NCI-H446 treated with DMSO at 0.1 percent for 48 hours (cell line): Measurements from ENCODE around the gene XIRP1.
"Not testable (repeated sequence)": the region's sequence is repeated elsewhere in the genome, so short reads cannot be mapped to it uniquely, and the experiment has no call there.

Experiments
- DNase-seq: peaks from one replicate; lab custom pipeline; 2025; lab: John Stamatoyannopoulos, UW

The XIRP1 gene

DNA sequence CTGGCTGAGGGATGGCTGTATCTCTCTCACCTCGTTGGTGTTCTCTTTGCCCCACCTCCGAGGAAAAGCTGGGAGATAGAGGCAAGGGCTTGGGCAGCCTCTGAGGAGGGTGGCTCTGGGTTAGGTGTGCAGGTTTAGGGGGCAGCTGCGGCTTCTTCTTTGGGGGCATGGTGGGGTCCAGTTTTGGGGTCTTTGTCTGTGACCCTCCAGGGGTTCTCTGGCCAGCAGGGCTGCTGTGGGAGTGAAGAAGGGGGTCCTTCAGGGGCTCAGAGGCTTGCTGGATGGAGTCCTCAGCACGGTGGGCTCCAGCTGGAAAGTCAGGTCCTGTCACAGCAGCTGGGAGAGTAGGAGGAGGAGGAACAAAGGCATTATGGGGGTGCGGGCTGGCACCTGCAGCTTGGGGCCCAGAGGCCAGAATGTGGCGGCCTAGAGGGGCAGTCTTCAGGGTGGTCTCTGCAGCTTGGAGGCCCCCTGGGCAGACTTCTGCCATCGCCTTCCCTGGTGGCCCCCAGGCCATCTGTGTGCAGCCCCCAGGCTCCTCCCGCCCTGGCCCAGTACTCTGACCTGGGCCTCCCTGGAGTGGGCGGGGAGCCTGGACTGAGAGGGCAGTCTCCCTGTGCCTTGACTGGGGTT is 7.0 kb downstream of the XIRP1 start:
- no peak for DNase-seq

DNA sequence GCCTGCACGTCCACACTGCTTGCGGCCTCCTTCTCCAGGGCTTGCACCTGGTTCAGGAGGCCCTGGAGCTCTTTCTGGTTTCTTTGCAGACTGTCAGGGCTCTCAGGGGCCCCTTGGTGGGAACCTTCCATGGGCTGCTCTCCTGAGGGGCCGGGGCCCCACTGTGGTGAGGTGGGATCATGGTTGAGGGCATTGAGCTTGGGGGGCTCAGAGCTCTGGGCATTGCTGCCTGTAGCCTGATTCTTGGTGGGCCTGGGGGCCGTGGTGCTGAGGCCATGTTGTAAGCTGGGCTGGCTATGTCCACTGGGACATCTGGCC is 7.5 kb downstream of the XIRP1 start:
- no peak for DNase-seq

DNA sequence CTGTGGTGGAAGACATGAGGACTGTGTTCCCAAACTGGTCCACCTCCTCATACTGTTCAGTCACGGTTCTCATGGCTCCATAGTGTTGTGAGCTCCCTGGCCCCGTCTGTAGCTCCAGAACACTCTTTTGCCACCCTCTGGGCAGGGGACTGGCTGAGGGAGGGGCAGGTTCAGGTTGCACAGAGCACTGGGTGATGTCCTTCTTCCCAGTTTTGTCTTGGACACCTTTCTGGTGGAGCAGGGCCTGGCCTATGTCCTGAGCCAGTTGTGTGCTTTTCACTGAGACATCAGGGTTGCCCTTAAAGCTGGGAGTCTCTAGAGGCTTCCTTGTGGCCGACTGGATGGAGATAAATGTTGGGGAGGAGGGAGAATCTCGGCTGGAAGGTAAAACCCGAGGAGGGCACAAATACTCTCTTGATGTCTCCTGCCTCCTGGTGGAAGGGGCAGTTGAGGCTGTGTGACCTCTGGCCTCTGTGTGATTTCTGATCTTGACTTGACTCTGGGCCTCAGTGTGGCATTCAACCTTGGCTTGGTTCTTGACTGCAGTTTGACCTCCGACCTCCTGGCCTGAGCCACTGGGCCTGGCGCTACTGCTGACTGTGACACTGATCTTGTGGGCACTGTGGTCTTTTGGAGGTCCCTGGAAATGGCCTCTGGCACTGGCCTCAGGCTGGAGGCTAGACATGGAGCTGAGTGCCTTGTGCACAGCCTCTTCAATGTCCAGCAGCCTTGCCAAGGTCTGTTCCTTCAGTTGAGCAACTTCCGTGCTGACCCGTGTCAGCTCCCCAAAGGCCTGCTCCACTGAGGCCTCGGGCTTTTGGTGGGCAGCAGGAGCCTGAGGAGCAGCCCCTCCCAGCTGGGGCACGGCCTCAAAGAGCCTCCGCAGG is 8.1 kb downstream of the XIRP1 start:
- DNase-seq, result no peak

DNA sequence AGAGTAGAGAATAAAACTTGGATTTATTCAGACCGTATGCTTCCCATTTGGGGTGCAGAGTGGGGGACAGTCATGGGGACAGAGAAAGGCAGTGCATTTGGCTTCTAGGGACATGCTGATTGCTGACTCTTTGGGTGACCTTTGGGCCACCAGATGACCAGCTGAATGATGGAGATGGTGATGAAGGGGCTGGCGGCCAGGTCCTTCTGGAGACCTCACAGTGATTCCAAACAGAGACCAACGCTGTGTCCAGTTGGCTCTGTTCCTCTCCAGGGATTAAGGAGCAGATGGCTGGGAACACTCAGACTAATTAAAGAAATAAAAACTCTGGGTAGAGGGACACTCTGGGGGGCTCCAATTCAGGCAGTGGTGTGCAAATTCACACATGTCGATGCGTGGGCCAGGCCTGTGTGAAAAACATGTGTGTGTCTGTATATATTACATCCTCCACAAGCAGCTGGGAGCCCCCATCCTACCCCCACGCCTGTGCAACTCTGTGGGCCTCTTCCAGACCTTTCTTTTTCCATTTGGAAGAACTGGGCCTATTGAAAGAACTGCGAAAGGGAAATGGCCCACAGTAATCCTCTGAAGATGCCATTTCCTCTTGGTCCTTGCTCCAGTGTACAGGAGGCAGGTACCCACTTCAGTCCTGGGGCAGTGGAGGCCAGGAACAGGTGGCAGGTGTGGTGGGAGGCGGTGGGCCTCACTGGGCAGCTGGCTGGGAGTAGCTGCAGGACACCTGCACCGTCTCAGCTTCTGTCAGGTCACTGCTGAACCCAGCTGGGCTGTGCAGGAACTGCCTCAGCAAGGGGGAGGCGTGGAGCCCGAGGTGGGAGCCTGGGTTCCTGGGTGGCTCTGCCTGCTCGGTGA is 8.9 kb downstream of the XIRP1 start:
- no peak for DNase-seq

DNA sequence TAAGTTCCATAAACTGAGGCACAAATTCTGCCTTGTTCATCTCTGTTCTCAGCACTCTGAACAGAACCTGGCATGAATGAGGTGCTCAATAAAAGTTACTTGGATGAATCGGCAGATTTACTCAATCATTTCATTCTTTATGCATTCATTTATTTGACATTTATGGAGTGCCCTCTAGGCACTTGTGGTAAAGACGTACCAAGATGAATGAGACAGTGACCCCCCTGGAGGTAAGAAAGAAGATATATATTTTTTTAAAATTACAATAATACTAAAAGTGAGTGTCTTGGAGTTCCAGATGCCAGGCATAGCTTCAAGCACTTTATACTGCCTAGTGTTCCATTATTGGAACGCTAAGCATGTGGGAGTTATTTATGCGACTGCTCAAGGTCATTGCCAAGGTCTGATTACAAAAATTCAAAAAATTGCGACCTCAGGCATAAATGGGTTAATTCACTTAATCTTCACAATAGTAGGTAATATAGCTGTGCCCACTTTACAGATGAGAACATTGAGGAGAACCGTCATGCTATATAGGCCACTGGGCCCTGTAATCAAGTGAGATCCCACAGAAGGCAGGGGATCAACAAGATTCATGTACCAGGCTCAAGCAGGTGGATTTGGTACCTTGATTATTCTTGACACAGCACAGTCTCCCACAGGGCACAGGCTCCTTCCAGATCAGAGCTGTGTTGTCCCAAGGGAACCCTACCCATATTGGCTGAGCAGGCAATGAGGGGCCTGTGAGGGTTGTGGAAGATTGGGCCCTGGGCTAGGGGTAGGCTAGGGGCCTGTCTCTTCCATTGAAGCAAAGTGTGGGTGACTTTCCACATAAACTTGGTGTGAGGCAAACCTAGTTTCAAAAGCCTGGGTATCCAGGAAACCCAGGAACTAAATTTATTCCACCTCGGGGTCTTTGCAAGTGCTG is 10.7 kb downstream of the XIRP1 start:
- no peak for DNase-seq

DNA sequence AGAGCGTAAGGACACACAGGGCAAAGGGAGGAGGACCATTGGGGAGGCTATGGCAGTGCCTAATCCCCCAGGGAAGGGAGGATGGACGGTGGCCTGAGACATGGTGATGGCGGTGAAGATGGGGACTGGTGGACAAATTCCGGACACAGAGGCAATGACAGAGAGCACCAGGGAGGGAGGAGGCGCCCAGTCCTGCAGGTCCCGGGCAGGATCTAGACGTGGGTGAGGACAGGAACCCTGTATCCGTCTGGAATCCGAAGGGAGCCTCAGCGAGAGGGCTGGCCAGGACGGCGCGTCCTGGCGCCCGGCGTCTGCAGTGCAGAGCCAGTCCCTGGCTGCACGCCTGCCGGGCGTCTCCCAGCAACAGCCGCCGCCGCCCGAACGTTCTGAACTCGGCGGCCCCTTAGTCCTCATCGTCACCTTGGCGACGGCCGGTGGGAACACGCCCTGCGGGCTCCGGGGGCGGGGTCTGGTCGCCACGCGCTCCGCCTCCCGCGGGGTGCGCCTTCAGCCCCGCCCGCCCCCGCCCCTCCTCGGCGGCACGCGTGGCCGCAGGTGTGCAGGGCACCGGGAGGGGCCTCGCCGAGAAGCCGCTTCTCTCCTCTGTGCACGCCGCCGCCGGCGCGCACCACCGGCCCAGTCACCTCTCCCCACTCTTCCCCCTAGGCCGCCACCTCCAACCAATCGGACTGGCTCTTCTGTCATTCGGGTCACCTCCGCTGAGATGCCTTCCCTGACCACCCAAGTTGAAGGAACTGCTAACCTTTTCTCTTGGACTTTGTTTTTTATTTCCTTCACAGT is 11.6 kb downstream of the XIRP1 start:
- DNase-seq, result peak; percentile 44

DNA sequence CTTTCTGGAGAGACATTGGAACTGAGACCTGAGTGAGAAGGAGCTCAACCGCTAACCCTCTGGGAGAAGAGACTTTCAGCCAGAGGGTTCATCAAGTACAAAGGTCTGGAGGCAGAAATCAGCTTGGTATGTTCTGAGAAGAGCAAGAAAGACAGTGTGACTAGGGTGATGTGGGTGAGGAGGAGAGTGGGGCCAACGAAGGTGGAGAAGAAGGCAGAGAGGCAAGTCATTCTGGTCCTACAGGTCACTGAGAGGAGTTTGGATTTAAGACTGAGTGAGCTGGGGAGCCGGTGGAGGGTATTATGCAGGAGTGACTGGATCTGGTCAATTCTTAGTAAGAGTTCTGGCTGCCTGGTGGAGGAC is 12.2 kb downstream of the XIRP1 start:
- no peak for DNase-seq

DNA sequence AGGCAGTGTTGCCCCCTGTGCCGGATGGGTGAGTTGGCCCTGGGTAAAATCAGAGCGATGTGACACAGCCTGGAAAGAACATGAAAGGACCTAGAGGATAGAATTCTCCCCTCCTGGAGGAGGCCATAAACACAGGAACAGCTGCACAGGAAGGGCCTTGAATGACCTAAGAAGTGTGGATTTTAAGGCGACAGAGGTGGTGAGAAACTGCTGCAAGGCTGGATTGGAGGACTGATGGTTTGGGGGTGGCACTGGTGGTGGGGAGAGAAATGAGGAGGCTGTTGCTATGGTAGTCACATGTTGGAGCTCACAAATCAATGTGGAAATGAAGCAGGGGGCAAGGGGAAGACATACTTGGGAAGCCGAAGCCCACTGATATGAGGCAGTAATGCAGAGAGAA is 13.8 kb downstream of the XIRP1 start:
- no peak for DNase-seq

DNA sequence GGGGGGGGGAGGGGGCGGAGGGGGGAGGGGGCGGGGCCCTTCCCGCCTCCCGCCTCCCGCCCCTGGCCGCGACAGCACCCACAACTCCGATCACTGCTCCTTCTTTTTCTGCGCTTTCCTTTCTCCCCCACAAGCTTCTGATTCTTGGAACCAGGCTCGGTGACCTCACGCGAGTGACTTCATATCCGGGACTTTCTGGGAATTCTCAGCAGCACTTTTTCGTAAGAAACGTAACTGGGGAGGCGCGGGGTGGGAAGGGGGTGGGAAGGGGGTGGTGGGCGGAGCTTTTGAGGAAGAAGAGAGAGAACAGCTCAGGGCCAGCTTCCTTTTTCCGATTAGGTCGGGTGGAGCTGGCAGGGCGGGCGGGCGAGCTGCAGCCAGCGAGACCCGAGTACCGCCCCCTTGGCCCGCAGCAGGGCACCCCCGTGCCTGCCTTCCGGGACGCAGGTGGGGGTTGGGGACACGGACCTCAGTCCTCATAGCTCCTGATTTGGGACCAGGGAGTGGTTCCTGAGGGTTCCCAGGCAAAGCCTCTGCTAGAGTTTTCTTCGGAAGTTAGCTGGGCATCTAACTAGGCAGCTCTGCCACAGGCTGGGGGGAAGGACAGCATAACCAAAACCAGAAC is 14.6 kb downstream of the XIRP1 start:
- peak; percentile 32 for DNase-seq

DNA sequence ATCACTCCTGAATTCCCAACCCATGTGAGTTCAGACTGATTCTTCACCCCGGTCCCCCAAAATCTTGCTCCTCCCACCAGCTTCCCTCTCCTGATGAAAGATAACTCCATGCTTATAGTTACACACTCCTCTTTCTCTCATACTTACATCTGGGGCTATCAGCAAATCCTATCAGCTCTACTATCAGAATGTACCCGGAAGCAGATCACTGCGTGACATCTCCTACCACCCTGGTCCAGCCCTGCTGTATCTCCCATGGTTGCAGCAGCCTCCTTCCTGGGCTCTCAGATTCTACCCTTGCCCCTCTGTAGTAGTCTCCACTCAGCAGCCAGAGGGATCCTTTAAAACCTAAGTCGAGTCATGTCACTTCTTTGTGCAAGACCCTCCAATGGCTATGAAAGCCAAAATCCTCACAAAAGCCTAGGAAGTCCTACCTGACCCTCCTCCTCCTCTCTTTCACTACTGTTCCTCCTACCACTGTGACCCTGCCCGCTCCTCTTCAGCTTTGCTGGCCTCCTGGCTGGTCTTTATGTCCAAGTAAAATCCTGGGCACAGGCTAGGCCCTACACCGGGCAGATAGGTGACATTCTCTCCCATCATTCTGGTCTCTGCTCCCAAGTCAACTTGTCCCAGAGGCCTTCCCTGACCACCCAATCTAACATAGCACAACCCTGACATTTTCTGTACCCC is 16.2 kb downstream of the XIRP1 start:
- DNase-seq, result no peak

DNA sequence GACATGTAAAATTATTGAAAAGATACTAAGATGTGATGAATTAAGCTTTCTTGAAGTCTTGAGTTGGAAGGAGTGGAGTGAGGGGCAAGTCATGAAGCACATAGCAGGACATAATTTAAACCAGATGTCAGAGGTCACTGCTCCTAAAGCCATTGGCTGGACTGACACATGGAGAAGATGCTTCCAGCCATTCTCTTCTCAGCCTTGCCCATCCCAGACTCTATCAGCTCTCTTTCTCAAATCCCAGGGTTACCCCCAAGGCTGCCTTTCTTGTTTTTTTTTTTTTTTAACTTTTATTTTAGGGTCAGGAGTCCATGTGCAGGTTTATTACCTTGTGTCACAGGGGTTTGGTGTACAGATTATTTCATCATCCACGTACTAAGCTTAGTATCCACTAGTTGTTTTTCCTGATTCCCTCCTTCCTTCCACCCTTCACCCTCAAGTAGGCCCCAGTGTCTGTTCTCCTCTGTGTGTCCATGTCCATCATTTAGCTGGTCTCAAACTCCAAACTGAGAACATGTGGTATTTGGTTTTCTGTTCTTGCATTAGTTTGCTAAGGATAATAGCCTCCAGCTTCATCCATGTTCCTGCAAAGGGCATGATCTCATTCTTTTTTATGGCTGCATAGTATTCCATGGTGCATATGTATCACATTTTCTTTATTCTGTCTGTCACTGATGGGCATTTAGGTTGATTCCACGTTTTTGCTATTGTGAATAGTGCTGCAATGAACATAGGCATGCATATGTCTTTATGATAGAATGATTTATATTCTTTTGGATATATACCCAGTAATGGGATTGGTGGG is 18.9 kb downstream of the XIRP1 start:
- DNase-seq, result no peak

DNA sequence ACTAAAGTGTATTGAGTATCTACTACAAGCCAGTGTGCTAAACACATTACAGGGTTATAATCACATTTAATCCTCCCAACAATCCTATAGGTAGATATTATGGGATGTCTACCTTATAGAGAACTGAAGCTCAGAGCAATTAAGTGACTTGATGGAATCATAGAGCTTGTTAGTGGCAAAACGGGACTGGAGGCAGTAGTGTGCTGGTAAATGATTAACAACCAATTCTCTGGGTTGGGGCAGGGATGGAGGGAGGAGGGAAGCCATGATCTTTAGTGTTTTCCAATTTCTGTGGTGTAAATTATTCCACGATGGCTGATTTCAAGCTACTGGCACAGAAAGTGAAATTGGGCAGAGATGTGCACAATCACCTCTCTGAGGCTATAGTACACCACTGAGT is 20.5 kb downstream of the XIRP1 start:
- no peak for DNase-seq

DNA sequence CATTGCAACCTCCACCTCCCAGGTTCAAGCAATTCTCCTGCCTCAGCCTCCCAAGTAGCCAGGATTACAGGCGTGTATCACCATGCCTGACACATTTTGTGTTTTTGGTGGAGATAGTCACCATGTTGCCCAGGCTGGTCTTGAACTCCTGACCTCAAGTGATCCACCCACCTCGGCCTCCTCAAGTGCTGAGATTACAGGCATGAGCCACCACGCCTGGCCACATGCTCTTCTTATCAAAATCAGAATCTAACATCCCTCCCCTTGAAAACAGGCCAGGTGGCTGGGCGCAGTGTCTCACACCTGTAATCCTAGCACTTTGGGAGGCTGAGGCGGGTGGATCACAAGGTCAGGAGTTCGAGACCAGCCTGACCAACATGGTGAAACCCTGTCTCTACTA is 21.5 kb downstream of the XIRP1 start:
- DNase-seq, result not testable (repeated sequence)

DNA sequence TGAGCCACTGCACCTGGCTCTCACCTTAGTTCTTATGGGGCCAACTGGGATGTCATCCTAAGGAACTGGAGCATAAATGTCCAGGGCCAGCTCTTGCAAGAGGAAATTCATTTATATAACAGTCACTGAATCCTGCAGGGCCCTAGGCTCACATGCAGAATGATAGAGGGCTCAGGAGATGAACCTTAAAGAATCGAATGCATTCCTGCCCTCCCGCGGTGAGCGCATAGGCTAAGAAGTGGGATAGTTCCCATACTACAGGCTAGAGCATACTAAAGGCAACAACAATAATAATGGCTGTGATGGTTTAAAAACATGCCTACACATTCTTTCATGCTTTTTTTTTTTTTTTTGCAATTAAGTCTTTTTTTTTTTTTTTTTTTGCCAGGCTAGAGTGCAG is 21.9 kb downstream of the XIRP1 start:
- DNase-seq, result no peak

DNA sequence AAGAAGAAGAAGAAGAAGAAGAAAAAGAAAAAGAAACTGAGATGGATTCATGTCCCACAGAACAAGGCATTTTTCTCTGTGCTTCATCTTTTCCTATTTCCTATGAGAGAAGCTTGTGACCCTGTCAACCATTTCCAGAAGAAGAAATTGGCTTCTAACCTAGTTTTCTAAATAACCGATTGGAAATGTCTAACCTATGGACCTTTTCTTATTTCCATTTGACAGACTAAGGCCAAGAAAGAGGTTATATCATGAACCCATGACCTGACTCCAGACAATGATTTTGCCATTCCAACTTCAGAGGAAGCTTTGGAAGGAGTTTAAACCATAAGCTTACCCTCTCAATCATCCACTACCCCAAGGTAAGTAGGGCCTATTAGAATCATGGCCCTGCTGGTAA is 22.7 kb downstream of the XIRP1 start:
- DNase-seq, result no peak

DNA sequence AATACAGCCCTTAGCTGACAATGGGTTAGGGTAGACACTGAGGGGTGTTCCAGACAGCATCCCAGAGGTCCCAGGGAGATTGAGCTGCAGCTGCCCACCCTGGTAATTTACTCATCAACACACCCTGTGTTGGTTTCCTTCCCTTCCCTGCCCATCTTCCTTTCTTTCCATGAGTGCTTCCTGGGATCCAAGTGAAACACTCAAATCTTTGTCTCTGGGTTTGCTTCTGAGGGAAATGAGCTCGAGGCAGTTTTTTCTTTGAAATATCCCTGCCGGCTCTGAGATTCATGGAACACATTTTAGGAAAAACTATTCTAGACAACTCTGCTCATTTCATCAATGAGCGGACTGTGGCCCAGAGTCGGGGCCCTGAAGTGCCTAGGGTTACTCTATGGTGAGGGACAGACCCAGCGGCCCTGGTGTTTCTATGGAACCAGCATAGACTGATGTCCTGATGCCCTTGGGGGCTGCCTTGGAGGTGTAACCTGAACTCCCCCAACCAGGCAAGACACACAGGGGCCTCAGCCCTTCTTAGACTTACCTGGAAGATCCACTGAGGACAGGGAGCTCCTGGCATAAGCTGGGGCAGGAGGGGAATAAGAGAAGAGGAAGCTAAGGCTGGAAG is 24.1 kb downstream of the XIRP1 start:
- no peak for DNase-seq

DNA sequence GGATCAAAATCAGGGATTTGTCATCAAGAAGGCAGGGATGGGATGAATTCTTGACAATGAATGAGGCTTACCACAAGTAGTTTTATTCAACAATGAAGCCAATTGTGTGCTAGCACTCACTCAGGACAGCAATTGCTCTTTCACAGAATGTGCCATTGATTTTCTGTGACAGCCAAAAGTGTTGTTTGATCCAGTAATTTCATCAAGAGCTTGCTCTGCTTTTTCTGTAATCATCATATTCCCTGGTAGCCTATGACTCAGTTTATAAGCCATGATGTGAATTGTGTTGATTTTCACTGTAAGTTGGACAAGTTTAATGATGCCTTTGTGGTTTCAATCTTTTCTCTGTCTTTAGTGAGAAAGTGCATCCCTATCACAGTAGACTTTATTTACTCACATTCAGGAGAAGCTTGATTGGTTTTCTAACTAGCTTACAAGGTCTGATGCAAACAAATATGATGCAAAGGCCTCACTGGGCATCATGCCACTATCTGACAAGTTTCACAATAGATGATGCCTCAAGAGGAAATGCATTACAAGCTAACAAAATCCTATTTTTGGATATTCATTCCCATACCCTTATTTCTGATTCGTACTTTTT is 25.4 kb downstream of the XIRP1 start:
- DNase-seq, result no peak

DNA sequence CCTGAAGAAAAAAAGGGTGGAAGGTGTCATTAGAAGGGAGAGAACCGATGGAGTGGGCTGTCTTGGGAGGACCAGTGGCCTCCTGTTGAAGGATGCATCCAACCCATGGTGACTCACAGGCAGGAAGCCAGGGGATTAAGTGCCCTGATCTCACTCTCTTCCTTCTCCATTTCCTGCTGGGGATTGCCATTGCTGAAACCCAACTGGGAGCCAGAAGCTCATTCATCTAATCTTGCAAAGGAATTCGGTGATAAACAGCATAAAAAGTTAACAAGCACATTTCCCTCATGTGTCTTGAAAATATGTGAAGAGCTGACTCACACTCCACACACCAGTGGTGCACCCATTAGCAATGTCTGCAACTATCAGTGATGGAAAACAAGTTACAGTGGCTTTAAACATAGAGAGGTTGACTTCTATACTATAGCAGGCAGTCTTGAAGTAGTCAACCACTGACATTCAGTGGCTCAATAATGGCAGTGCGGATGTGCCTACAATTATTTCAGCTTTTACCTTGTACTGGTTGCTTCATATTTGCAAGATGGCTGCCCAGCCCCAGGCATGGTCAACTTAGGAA is 26.2 kb downstream of the XIRP1 start:
- no peak for DNase-seq
